GM19099 (cell line): ENCODE measurements around the gene AQP12B.
"Not testable (repeated sequence)": the region's sequence is repeated elsewhere in the genome, so short reads cannot be mapped to it uniquely, and the experiment has no call there.

Source experiments
- POLR2A ChIP-seq: IDR thresholded peaks from 3 replicates; pipeline ENCODE4 v1.6.1; 2011; ENCODE audit warnings: low read depth; ENCODE audit not compliant: insufficient read length; ENCODE audit errors: extremely low read depth

Gene AQP12B

DNA sequence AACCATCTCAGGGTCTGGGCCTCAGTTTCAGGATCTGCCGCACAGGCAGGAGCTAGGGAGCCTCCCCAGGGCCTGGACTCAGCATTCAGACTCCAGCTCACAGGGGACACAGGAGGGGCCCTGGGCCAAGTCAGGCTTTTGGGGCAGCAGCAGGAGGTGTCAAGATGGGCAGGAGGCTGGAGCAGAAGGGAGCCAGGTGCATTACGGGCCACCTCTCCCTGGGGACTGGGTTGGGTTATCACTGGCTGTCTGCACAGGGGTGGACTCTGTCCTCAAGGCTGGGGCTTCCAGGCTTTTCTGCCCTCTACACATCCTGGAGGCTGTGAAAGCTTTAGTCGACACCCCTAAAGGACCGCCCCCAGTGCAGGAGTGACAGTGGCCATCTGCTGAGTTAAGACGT, 29.0 kb upstream of the AQP12B start:
- TF ChIP-seq POLR2A = no peak

DNA sequence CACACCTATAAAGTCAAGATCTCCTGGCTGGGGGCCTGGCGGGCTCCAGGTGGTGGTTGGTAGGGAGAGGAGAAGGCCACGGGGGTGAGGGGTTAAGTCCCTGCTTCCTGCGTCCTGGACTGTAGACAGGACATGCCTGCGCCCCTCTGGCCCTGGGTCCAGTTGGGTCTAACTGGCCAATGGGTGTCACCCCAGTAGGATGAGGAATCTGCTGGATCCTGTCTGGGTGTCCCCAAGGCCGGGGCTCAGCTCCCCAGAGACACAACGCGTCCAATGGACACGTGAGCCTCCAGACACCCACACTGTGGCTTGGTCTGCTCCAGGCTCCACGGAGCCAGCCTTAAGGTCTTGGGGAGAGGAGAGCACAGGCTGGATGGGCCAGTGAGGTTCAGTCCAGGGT, 28.6 kb upstream of the AQP12B start:
- TF ChIP-seq POLR2A = no peak

DNA sequence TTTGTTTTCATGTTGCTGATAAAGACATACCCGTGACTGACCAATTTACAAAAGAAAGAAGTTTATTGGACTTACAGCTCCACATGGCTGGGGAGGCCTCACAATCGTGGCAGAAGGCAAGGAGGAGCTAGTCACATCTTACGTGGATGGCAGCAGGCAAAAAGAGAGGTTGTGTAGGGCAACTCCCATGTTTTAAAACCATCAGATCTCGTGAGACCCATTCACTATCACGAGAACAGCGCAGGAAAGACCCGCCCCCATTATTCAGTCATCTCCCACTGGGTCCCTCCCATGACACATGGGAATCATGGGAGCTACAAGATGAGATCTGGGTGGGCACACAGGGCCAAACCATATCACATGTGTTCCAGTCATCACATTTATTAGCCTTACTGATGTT, 25.8 kb upstream of the AQP12B start:
- no peak for TF ChIP-seq POLR2A

GRCh38 chr2:240707821-240708220, 25.1 kb upstream of the AQP12B start:
- no peak for TF ChIP-seq POLR2A

GRCh38 chr2:240707043-240707756, 24.5 kb upstream of the AQP12B start:
- TF ChIP-seq POLR2A = no peak

DNA sequence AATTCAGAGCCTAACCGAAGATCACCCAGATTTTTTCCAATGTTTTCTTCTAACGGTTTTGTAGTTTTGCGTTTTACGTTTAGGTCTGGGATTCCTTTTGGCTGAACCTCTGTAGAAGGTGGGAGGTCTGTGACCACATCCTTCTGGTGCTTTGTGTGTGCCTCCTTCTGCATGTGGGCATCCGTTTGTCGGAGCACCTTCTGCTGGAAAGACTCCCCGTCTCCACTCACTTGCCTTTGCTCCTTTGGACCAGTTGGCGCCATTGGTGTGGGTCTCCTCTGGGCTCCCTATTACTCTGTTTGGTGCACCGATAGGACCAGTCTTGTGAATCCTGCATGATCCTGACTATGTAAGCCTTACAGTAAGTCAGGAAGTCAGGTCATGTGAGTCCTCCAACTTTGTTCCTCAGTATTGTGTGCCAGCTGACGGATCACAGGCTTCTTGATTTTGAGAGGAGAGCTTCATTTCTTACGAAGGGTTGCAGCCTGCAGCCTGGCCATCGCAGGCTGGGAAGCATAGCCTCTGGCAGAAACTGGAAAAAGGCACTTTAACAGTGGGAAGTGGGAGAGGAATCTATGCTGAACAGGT, 22.6 kb upstream of the AQP12B start:
- no peak for TF ChIP-seq POLR2A

- no peak for TF ChIP-seq POLR2A
Measured at GRCh38 chr2:240704651-240705050, 22.0 kb upstream of the AQP12B start.

GRCh38 chr2:240703417-240704341, 21.0 kb upstream of the AQP12B start:
- no peak for TF ChIP-seq POLR2A

DNA sequence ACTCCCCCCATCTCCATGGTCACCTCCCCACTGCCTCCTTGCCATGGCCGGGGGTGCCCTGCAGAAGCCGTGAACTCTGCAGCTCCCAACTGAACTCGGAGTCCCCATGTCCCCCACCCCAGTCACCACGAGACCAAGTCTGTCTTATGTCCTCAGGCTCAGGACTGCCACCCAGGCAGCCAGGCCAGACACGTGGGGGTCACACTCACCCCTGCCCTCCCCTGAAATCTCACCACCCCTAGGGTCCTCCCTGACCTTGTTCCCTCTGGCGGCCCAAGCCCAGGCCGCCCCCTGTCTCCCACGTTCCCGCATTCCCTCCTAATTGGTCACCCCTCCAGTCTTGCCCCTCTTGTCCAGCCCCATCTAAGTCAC, 19.9 kb upstream of the AQP12B start:
- no peak for TF ChIP-seq POLR2A

- TF ChIP-seq POLR2A = no peak
Measured at GRCh38 chr2:240701736-240702639, 19.3 kb upstream of the AQP12B start.

GRCh38 chr2:240701091-240701735, 18.5 kb upstream of the AQP12B start:
- TF ChIP-seq POLR2A = no peak

DNA sequence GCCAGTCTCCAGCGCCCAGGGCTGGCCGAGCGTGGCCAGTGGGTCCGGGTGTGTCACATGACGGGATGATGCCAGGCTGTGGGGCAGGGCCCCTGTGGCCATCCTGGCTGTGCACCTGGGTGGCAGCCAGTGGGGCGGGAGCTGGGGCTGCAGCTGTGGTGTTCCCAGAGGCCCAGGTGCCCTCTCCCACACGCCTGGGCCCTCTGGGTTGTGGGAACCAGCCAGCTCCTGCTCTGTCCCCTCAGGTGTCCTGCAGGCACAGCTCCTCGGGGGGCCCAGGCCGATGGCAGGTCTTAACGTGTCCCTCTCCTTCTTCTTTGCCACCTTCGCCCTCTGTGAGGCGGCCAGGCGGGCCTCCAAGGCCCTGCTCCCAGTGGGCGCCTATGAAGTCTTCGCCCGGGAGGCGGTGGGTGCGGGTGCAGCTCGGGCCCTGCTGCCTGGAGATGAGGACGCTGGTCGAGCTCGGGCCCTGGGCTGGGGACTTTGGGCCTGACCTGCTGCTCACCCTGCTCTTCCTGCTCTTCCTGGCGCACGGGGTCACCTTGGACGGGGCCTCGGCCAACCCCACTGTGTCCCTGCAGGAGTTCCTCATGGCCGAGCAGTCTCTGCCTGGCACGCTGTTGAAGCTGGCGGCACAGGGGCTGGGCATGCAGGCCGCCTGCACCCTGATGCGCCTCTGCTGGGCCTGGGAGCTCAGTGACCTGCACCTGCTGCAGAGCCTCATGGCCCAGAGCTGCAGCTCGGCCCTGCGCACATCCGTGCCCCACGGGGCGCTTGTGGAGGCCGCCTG, 9.1 kb upstream of the AQP12B start, which contains the start of gene AQP12A:
TSS of gene AQP12A (plus strand) at position 236 of the 790 bp plus-strand sequence. CDS start at position 284, 48 bp downstream.
- TF ChIP-seq POLR2A = not testable (repeated sequence)

GRCh38 chr2:240689975-240690374, 7.3 kb upstream of the AQP12B start:
- no peak for TF ChIP-seq POLR2A

GRCh38 chr2:240688553-240688919, 5.9 kb upstream of the AQP12B start:
- no peak for TF ChIP-seq POLR2A
